ENCODE data around the gene UCHL1.

UCHL1 gene

DNA sequence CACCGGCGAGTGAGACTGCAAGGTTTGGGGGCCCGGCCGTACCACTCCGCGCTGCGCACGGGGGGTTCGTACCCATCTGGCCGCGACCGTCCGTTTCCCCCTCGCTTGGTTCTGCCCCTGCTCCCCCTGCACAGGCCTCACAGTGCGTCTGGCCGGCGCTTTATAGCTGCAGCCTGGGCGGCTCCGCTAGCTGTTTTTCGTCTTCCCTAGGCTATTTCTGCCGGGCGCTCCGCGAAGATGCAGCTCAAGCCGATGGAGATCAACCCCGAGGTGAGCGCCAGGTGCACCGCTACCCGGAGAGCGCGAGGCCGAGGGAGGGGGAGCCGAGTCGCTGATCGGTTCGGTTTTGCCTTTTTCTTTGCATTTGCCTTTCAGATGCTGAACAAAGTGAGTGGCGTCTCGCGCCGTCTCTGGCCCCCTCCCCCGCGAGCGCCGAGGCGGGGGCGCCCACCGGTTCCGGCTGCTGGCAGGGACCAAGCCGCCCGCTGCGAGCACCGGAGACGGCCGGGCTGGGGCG lies at the start of gene UCHL1:
UCHL1 (plus strand) TSS at position 189 of the 517 bp plus-strand sequence; CDS start at position 238, 49 bp downstream.
- no peak for DNase-seq

DNA sequence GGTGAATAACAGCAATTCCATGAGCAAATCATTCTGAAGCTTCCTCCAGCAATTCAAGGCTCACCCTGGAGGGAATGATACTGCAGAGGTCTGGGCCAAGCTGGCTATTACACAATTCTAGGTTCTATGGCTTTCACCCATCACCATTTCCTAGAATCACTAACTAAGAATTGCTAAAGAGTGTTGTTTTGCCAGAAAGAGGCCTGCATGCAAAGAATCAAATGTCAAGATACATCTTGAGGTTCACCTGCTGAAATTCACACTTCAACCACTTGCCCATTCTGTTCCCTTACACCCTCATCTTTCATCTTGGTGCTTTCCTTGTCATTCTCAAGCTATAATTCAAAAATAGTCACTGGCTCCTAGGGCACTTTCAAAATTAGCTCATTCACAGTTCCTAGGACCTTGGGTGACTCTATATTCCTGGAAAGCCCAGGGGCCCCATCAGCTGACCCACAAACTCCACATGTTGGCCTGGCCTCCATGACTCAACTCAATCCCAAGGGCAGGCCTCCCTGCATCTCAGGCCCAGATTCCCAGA lies 49.4 kb upstream of the UCHL1 start:
- DNase-seq: no peak

DNA sequence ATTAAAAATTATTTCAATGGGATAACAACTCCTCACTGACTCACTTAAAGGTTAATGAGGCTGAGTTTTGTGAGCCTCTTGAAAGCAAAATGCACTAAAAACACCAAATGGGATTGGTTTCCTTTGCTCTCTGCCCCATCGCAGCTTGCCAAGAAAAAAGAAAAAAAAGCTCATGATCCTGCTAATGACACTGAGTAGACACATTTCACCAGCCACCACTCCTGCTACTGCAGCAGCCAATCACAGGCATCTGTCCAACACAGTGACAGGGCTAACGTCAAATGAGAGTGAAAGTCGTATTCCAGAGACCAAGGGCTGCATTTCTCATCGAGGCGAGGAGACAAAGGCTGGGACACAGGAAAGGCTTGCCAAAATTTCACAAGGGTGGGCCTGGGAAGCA lies 47.5 kb upstream of the UCHL1 start:
- no peak for DNase-seq

DNA sequence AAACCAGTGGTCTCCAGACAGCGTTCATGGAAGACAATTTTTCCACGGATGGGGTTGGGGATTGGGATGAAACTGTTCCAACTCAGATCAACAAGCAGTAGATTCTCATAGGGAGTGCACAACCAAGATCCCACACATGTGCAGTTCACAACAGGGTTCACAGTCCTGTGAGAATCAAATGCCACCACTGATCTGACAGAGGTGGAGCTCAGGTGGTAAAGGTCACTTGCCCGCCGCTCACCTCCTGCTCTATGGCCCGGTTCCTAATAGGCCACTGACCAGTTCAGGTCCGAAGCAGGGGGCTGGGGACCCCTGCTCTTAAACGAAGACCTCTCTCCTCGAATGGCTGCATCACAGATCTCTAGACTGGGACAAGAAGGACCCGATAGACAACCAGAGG lies 46.8 kb upstream of the UCHL1 start:
- DNase-seq: no peak

DNA sequence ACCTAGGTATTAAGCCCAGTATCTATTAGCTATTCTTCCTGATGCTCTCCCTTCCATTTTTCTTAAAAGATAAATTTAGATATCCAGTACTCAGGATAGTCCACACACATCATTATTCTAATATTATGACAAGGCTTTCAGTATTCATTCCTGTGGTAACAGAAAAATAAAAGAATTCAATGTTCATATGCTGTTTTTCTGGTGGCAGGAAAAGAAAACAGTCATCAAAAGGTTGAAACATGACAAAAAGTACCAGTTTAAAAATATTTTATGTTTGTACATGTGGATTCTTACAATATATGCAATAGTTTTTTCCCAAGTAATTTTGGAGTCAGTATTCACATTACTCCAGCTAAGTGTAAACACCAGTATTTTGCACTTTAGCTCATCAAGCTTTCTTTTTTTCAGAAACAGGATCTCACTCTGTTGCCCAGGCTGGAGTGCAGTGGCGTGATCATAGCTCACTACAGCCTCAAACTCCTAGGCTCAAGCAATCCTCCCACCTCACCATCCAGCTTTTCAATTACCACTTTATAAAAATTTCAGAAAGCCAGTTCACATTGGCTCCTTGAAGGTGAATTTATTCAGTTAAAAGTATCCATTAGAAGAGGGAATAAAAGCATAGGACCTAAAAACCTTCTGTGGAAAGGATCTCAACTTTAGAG lies 44.6 kb upstream of the UCHL1 start:
- no peak for DNase-seq

DNA sequence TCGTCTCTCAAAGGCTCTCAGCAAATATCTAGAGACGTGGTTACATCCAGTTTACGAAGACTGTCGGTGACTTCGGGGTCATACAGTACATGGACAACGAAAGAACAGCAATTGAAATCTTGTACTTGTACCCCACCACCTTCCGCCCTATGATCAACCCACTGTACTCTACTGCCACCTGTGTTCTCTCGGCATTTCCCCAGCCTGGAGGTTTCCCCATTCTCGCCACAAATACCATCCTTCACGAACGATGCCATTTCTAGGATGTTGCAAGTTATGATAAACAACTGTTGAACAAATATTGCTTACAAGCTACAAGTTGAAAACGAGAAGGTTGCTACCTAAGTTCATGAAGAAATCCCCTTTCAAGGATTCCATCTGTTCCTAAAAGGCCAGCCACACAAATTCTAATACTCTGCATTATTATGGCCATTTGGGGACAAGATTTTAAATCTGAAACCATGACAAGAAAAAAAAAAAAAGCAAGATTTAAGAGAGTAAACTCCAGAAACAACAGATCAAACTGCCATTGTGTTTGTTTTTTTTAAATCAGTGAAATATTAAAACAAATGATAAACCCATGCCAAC lies 44.0 kb upstream of the UCHL1 start:
- DNase-seq: no peak

DNA sequence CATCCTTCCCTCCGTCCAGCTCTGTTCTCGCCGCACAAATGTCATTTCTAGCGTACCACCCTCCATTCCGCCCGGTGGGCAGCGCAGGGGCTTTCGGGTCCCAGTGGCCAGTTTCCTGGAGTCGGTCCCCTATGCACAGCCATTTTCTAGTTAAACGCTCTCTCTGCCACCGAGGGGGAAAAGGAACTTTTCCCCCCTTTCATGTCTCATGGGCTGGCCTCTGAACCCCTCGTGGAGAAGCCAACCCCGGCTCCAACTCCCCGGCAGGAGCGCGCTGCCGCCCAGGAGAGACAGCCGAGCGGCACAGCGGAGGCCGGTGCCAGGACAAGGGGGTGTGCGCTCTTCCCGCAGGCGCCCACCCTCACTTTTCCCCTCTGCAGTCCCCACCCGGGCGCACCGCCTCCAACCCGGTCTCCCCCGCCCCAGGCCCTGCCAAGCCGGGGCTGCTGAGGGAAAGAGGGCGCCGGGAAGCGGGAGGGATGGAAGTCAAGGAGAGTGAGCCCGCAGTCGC lies 43.0 kb upstream of the UCHL1 start:
- no peak for DNase-seq

DNA sequence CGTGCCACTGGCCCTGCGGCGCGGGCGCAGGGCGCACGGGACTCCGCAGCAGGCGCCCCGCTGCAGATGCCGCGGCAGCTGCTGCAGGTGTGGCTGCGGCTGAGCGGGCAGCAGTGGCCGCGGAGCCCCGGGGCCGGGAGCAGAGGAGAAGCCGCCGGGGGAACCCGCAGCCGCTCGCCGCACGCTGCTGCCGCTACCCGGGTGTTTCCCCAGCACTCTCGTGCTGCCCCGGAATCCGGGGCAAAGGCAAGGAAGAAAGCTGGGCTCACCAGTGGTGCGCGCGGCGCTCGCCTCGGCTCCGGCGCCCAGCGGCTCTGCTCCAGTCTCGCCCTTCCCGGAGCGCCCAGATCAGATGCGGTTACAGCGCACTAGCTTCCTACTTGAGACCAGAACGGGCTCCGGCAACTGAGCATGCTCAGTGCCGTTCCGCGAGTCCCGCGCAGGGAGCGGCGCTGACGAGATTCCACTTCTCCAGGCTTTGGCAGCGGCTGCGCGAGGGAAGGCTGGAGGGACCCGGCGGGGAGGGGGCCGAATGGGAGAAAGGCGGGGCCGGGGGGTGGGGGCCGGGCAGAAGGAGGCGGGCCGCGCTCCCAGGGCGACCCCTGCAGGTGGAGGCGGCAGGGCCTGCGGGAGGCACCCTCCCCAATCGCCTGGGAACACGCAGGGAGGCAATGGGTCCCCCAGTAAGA lies 42.4 kb upstream of the UCHL1 start, which contains the start of gene APBB2:
APBB2 (minus strand) TSS at position 407 of the 689 bp plus-strand sequence. CDS start 181,288 bp downstream, outside the sequence.
- DNase-seq: peak; percentile 12

DNA sequence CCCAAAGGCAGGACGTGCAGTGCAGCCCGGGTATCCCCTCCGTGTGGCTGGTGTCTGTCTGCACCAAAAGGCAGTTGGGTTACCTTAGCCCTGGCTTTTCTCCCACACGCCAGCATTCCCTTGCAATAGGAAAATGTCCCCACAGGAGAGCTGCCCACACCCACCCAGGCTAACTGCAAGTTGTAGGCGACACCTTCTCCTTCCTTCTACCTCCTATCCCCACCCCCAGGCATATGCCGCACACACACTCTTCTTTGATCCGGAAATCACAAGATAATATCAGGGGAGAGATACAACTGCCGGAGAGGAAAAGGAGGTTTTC lies 41.9 kb upstream of the UCHL1 start:
- no peak for DNase-seq

DNA sequence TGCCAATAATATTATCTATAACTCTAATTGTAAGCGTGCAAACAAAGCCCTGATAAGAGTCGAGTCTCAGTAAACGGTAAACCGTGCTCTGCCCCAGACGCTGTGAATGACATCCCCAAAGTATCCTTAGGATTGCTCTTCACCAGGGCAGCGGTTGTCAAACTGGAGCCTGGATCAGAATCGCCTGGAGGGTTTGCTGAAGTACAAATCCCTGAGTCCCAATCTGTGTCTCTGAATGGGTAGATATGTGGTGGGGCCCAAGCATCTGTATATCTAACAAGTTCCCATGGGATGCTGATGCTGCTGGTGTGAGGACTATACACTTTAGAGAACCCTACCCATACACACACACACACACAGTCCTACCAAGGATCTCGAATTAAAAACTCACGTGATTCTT lies 41.6 kb upstream of the UCHL1 start:
- DNase-seq: no peak

DNA sequence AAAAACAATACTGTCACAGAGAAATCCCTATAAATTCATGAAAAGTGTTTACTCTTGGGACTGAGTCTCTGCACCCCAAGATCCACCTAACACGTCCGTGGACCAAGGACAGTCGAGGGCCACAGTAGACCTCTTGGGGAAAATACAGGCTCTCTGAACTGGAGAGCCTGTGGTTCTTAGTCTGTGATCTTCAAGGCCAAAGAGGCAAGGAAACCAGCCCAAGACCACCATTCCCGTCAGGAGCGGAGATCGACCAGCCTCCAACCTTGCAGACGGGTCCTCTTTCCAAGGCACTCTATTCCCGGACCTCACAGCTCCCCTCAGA lies 40.8 kb upstream of the UCHL1 start:
- DNase-seq: no peak

DNA sequence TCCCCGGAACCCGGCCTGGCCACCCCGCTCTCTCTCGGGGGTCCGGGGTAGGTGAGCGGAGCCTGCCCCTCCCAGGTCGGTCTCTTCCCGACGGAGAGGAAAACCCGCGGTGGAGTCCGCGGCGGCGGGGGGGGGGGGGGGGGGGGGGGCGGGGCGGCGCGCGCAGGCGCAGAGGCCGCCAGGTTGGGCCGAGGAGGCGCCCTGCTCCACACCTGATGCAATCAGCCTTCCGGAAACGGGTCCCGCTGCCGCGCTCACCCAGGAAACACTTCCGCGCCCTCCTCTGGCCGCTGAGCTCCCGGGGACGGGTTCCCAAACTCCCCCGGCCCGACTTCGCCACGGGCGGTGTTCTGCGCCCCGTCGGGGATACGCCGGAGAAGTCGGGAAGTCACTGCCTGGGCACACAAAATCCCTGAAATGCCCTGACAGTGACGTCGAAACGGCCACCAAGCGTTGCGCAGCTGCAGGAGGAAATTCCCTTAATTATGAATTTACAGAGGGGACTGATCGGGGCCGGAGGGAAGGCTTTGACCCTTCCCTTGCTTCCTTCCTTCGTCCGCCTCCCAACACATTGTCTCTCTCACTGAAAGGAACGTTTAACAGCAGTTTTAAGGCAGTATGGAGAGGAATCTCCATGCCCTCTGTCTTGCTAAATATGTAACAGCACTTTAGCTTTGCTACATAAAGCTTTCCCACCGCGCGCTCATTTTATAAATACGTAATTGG lies 40.3 kb upstream of the UCHL1 start:
- peak; percentile 27 for DNase-seq

DNA sequence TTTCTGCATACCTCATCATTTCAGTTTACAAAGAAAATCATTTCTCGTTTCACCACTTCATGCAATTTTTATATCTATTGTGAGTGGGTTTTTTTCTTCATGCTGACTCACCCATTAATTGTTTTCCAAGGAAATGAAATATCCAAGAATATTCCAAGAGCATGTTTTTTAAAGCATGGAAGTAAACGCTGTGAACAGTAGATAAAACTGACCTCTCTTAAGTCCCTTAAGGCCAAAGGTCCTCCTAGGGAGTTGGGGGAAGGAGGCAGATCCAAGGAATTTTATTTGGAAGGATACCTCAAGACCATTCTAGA lies 39.8 kb upstream of the UCHL1 start:
- DNase-seq: no peak

DNA sequence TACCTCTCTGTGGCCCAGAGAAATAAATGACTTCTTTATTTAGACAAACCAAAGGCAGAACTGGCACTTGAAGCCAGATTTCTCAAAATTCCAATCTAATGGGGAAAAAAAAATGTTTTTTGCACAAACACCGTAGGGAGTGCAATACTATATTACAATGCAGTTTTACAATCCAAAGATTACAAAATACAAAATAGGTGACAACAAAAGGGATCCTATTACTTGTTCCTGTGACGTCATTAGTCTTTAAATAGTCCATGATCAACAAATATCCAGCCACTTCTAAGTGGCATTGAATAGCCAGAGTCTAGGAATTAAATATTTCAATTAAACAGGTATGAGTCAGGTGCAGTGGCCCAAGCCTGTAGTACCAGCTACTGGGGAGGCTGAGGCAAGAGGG lies 39.4 kb upstream of the UCHL1 start:
- DNase-seq: no peak

DNA sequence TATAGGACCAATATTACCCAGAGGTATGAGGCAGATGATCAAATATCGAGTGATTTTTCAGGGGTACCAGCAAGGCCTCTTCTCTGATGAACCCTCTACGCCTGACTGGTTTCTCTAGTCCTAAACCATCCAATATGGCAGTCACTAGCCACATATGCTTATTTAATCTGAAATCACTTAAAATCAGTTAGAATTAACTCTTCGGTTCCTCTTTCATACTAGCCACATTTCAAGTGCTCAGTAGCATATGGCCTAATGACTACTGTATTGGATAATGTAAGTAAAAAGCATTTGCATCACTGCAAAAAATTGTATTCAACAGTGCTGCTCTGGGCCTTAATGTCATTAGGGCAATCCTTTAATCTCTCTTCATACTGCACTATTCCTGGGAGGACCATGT lies 38.0 kb upstream of the UCHL1 start:
- DNase-seq: no peak

DNA sequence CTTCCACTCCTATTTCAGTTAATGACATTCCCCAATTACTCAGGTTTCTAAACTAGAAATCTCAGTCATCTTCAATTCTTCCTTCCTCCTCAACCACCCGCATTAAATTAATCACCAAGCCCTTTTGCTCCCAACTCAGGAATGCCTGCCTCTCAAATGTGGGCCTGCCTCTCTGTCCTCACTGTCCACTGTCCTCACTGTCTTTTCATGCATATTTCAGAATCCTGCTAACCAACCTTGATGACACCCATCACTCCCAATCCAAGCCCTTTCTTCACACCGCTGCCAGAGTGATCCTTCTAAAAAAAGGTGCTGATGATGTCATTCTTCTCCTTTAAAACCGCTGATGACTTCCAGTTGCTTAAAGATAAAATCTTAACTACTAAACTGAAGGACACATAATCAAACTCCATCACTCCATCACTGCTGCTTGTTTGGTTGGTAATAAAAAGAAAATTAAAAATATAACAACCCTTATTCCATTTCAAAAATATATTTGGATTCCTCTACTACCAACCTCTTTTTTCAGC lies 37.2 kb upstream of the UCHL1 start:
- no peak for DNase-seq

DNA sequence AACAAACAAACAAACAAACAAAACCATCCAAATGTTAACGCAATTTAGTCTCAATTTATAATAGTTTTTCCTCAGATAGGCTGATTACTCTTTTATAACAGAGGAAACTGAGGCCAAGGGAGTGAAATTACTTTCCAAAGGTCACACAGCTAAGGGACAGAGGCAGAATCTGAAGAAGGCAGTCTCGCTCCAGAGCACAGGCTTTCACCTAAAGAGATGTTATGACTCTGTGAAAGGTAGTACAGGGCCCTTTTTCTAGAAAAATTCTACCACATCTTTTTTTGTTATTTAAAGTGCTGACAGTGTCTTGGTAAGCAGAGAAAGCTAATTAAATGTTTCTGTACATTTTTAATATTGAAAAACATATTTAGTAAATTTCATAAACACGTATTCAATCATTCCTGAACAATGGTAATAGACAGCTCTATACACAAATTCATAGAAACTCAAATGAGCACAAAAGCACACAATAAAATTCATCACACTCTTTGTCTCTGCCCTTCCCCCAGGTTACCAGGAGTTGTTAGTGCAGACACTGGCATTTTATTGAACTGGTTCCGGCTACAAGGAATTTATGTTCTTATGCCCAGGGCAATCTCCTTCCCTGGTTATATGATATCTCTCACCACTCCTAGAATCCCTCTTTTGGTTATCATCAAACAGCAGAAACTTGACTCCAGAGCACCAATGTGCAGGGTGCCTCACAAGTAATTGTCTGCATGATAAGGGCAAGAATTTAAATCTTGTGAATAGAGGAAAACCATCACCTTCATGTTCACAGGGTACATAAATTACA lies 34.7 kb upstream of the UCHL1 start:
- no peak for DNase-seq

DNA sequence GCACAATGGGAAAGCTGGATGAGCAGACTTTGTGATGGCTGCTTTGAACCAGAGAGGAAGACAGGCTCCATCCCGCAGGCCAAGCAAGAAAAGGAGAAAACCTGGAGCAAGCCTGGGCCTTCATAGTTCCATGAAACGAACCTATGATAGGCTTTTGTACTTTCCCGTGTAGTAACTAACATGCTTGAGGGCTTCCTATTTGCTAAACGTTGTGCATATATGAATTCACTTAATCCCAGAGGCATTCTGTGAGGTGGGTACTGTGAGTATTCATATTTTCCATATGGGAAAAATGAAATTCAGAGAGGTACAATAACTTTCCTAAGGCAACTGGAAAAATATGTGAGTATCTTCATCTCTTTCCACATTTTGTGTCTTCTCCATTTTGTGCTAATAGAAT lies 28.8 kb upstream of the UCHL1 start:
- no peak for DNase-seq

DNA sequence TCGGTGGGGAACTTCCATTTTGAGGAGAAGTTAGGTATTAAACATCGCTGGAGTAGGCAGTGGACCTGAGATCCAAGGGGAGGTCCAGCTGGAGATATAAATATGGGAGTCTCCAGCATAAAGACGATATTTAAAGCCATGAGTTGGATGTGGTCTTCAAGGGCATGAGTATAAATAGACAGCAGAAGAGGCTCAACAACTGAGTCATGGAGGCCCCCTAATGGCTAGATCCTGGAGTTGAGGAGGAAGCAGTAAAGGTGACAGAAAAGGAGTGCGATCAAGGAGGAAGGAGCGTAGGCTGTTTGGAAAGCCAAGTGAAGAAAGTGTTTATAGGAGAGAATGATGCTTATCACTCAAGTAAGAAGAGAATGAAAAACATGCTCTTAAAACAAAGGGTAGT lies 24.3 kb upstream of the UCHL1 start:
- DNase-seq: no peak

DNA sequence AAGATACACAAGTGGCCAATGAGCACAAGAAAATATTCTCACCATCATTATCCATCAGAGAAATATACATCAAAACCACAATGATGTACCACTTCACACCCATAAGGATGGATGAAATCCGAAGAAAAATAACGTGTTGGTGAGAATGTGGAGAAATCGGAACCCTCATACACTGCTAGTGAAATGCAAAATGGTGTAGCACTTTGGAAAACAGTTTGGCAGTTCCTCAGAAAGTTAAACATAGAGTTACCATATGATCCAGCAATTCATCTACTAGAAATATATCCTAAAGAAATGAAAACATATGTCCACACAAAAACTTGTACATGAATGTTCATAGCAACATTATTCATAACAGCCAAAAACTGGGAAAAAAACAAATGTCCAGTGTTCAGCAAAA lies 23.9 kb upstream of the UCHL1 start:
- DNase-seq: no peak

DNA sequence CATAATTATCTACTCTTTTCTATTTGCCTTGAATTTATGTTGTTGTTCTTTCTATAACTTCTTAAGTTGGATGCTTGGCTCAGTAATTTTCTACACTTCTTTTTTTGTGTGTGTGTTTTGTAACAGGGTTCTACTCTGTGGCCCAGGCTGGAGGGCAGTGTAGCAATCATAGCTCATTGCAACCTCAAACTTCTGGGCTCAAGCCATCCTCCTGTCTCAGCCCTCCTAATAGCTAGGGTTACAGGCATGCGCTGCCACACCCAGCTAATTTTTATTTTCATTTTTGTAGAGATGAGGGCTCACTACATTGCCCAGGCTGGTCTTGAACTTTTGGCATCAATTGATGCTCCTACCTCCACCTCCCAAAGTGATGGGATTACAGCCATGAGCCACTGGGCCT lies 20.7 kb upstream of the UCHL1 start:
- no peak for DNase-seq

DNA sequence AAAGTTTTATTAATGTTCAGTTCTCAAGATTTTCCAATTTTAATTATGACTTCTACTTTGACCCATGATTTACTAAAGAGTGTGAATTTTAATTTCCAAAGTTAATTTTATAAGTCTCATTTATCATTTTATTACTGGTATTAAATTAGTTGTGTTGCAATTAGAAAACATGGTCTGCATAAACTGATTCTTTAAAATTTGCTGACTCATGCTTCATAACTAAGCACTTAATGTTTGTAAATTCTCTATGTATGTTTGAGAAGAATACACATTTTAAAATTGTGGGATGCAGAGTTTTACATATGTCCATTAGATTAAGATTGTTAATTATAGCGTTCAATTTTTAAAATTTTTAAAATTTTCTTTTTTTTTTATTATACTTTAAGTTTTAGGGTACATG lies 20.2 kb upstream of the UCHL1 start:
- no peak for DNase-seq
